Measurements from ENCODE around the gene ZDHHC16. TPM values are rescaled to one million over a fixed set of nuclear protein-coding genes. Genes with fewer than 3 reads are reported as not detected.

The ZDHHC16 gene
- total RNA-seq, 5 donors from 2014 or later (not counting 1 experiment from before 2014, with no cell fraction given), result 16.1 to 38.8 (median 36.2) TPM

DNA sequence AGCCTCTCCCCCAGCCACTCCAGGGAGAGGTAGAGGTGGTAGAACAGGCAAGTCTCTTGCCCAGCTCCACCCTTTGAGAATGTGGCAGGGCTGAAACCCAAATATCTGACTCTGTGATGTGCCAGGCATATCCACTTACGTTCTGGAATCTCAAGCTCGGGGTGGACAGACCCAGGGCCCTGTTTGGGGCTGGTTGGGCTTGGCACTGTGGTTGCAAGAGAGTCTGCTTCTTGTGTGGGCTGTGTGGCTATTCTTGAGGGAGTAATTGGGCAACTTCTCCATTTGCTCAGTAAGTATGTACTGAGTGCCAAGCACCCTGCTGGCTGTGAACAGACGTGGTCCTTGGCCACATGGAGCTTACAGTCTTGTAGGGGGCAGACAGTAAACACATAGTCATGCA, 57.4 kb downstream of the ZDHHC16 start:
- Histone ChIP-seq H3K36me3 (ENCODE audit: control insufficient read depth in 2 of 2, extremely low read depth in 1 of 2, insufficient read depth in 1 of 2, low read length in 1 of 2) (no peaks in the 10 kb centered on the region), H3K27ac (ENCODE audit: low read length) (no peak overlapping the region), H3K4me3 (ENCODE audit: control insufficient read depth in 1 of 2, extremely low read depth in 1 of 2, low read length in 1 of 2) (no peak overlapping the region), H3K4me1 (ENCODE audit: control insufficient read depth in 1 of 2, extremely low read depth in 1 of 2, insufficient read depth in 2 of 2, low read length in 2 of 2) (peaks cover 0 to 11% of the 10 kb centered on the region in 2 experiments), H3K9me3 (no peaks in the 10 kb centered on the region), H3K27me3 (replicated peaks in 1 of 2; ENCODE audit: control insufficient read depth in 2 of 2, extremely low read depth in 1 of 2, insufficient read depth in 2 of 2, low read length in 1 of 2) (peaks cover 0 to 37% of the 10 kb centered on the region in 2 experiments)
- DNase-seq (no peak), ATAC-seq (replicated peaks in 1 of 4) (no peak)
- ChIA-PET POLR2A (no interaction called here), CTCF (no interaction called here)
- no peaks in the 10 kb centered on the region for H3K9me3 Mint-ChIP-seq
- no peak overlapping the region for H3K27ac Mint-ChIP-seq
- H3K4me3 Mint-ChIP-seq, result no peak overlapping the region
- WGBS (ENCODE audit: insufficient coverage), result 56% methylated on average over 2 of the region's 3 CpGs
- H3K36me3 Mint-ChIP-seq, result no peaks in the 10 kb centered on the region
- peaks cover 22 to 35% of the 10 kb centered on the region in 2 donors for H3K27me3 Mint-ChIP-seq
- H3K4me1 Mint-ChIP-seq, result peaks cover 13 to 16% (median 14%) of the 10 kb centered on the region in 3 donors

DNA sequence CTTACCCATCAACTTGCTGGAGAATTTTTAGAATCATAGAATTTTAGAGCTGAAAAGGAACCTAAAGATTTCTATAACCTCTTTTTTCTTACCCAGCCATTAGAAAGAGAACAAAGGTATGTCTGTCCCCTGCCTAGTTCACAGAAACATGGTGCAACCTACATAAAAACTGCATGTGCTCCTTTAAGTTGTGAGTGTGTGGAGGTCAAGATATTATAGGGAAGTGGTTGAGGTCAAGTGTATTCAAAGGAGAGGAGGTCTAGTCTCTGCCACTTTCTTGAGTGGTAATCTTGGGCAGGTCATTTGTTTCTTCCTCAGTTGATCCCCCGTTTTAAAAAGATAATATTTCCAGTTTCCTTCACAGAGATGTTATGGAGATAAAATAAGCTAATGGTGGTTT, 59.2 kb downstream of the ZDHHC16 start:
- ChIA-PET CTCF (interaction anchor here in 1 of 2 donors (1.0 kb wide), 1 partner anchor 103 kb away, joined by 3 read pairs; no protein-coding TSS in a partner anchor), POLR2A (interaction anchor here in 1 of 2 donors (0.6 kb wide), 1 partner anchor 83 kb away, joined by 3 read pairs; no protein-coding TSS in a partner anchor)
- no peaks in the 10 kb centered on the region for H3K9me3 Mint-ChIP-seq
- no peak for ATAC-seq (replicated peaks in 1 of 4)
- H3K27me3 Mint-ChIP-seq, result peaks cover 22 to 29% of the 10 kb centered on the region in 2 donors
- no peaks in the 10 kb centered on the region for H3K36me3 Mint-ChIP-seq
- no peak overlapping the region for H3K4me3 Mint-ChIP-seq
- no peak overlapping the region for H3K27ac ChIP-seq (ENCODE audit: low read length)
- H3K27me3 ChIP-seq (replicated peaks in 1 of 2; ENCODE audit: control insufficient read depth in 2 of 2, extremely low read depth in 1 of 2, insufficient read depth in 2 of 2, low read length in 1 of 2), result peaks cover 0 to 32% of the 10 kb centered on the region in 2 experiments
- H3K4me1 ChIP-seq (ENCODE audit: control insufficient read depth in 1 of 2, extremely low read depth in 1 of 2, insufficient read depth in 2 of 2, low read length in 2 of 2), result no peaks in the 10 kb centered on the region
- H3K4me3 ChIP-seq (ENCODE audit: control insufficient read depth in 1 of 2, extremely low read depth in 1 of 2, low read length in 1 of 2), result no peak overlapping the region
- no peaks in the 10 kb centered on the region for H3K36me3 ChIP-seq (ENCODE audit: control insufficient read depth in 2 of 2, extremely low read depth in 1 of 2, insufficient read depth in 1 of 2, low read length in 1 of 2)
- WGBS (ENCODE audit: insufficient coverage), result no CpG with 5 or more reads among the region's 1 CpG
- peaks cover 9 to 10% (median 10%) of the 10 kb centered on the region in 3 donors for H3K4me1 Mint-ChIP-seq
- no peaks in the 10 kb centered on the region for H3K9me3 ChIP-seq
- DNase-seq, result no peak
- H3K27ac Mint-ChIP-seq, result no peak overlapping the region

DNA sequence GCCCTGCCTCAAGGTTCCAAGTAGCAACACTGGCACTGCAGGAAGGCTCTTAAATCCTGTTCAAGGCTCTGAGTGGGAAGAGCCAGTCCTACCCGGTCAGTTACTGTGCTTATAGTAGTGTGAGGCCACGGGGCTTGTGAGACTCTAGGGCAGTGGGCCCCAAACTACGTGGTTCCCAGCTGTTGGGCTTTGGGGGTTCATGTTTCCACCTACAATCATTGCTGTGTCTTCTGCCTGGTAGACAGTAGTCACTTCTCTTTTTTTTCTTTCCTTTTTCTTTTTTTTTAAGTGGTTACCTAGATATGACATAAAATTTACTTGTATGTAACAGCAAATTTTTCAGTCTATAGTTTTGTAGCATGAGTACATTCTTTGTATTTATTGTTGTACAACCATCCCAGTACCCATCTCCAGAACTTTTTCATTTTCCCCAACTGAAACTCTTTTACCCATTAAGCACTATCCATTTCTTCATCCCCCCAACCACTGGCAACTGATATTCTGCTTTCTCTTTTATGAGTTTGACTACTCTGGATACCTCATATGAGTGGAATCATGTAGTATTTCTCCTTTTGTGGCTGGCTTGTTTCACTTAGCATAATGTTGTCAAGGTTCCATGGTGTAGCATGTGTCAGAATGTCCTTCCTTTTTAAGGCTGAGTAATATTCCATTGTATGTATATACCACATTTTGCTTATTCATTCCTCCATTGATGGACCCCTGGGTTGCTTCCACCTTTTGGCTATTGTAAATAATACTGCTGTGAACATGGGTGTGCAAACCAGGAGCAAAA, 60.4 kb downstream of the ZDHHC16 start:
- H3K9me3 Mint-ChIP-seq, result no peaks in the 10 kb centered on the region
- no peak overlapping the region for H3K27ac ChIP-seq (ENCODE audit: low read length)
- no peak for DNase-seq
- no peaks in the 10 kb centered on the region for H3K4me1 ChIP-seq (ENCODE audit: control insufficient read depth in 1 of 2, extremely low read depth in 1 of 2, insufficient read depth in 2 of 2, low read length in 2 of 2)
- ATAC-seq (replicated peaks in 1 of 4), result no peak
- no peaks in the 10 kb centered on the region for H3K36me3 Mint-ChIP-seq
- H3K27me3 ChIP-seq (replicated peaks in 1 of 2; ENCODE audit: control insufficient read depth in 2 of 2, extremely low read depth in 1 of 2, insufficient read depth in 2 of 2, low read length in 1 of 2), result peaks cover 0 to 24% of the 10 kb centered on the region in 2 experiments
- 83% methylated on average over 1 of the region's 3 CpGs for WGBS (ENCODE audit: insufficient coverage)
- H3K4me3 ChIP-seq (ENCODE audit: control insufficient read depth in 1 of 2, extremely low read depth in 1 of 2, low read length in 1 of 2), result no peak overlapping the region
- POLR2A ChIA-PET, result no interaction called here
- peaks cover 13 to 18% of the 10 kb centered on the region in 2 donors for H3K27me3 Mint-ChIP-seq
- CTCF ChIA-PET, result no interaction called here
- H3K36me3 ChIP-seq (ENCODE audit: control insufficient read depth in 2 of 2, extremely low read depth in 1 of 2, insufficient read depth in 1 of 2, low read length in 1 of 2), result no peaks in the 10 kb centered on the region
- H3K9me3 ChIP-seq, result no peaks in the 10 kb centered on the region
- H3K27ac Mint-ChIP-seq, result no peak overlapping the region
- H3K4me3 Mint-ChIP-seq, result no peak overlapping the region
- H3K4me1 Mint-ChIP-seq, result no peaks in the 10 kb centered on the region

Other genes starting within 250 kb of the ZDHHC16 start
- 10 to 100 TPM; 11.0 to 18.9 (median 15.0) TPM for gene ARHGAP19, start 153.5 kb upstream of the ZDHHC16 start, total RNA-seq
- gene FRAT1, start 126.9 kb upstream of the ZDHHC16 start, total RNA-seq, result 10 to 100 TPM; 20.6 to 47.9 (median 23.4) TPM
- 10 to 100 TPM; 23.3 to 29.0 (median 28.3) TPM for gene FRAT2, start 111.4 kb upstream of the ZDHHC16 start, total RNA-seq
- gene RRP12, start 44.8 kb upstream of the ZDHHC16 start, total RNA-seq, result 10 to 100 TPM; 25.9 to 91.4 (median 33.5) TPM
- gene PGAM1, start 20.0 kb upstream of the ZDHHC16 start, total RNA-seq, result 100 to 1,000 TPM in 1 of 5 donors, 10 to 100 TPM in 4; 66.3 to 108 (median 94.8) TPM
- gene EXOSC1, start 169 bp upstream of the ZDHHC16 start, total RNA-seq, result 10 to 100 TPM; 32.2 to 51.0 (median 46.8) TPM
- 100 to 1,000 TPM in 2 of 5 donors, 10 to 100 TPM in 3; 73.8 to 106 (median 93.7) TPM for gene MMS19, start 52.2 kb downstream of the ZDHHC16 start, total RNA-seq
- 1 to 10 TPM; 1.0 to 2.4 (median 1.9) TPM for gene UBTD1, start 52.7 kb downstream of the ZDHHC16 start, total RNA-seq
- under 1 TPM in 1 of 5 donors, not detected in 4; 0.35 TPM for gene ANKRD2, start 126.6 kb downstream of the ZDHHC16 start, total RNA-seq
- under 1 TPM in 1 of 5 donors, not detected in 4; 0.18 TPM for gene HOGA1, start 138.2 kb downstream of the ZDHHC16 start, total RNA-seq
- gene C10orf62, start 143.5 kb downstream of the ZDHHC16 start, total RNA-seq, result not detected
- 1 to 10 TPM in 4 of 5 donors, under 1 TPM in 1; 0.84 to 4.4 (median 1.5) TPM for gene MORN4, start 187.3 kb downstream of the ZDHHC16 start, total RNA-seq
- 10 to 100 TPM in 4 of 5 donors, 1 to 10 TPM in 1; 9.0 to 23.1 (median 11.0) TPM for gene PI4K2A, start 194.5 kb downstream of the ZDHHC16 start, total RNA-seq
- gene AVPI1, start 241.1 kb downstream of the ZDHHC16 start, total RNA-seq, result 10 to 100 TPM in 1 of 5 donors, 1 to 10 TPM in 4; 2.4 to 10.0 (median 3.6) TPM

Measured in T-cell (primary cell).